HG03378 (cell line): ENCODE data around the gene ZNF701.
A peak's percentile ranks its signal among the peaks of the same experiment; 100 is the strongest.
"Not testable (repeated sequence)": the region's sequence is repeated elsewhere in the genome, so short reads cannot be mapped to it uniquely, and the experiment has no call there.

Experiments used
- ATAC-seq: cut with Tn5 transposase; IDR thresholded peaks from one replicate; pipeline ENCODE4 v1.9.1; 2021; ENCODE audit warnings: mild to moderate bottlenecking, moderate library complexity; ENCODE audit not compliant: unreplicated experiment

ZNF701 gene

DNA sequence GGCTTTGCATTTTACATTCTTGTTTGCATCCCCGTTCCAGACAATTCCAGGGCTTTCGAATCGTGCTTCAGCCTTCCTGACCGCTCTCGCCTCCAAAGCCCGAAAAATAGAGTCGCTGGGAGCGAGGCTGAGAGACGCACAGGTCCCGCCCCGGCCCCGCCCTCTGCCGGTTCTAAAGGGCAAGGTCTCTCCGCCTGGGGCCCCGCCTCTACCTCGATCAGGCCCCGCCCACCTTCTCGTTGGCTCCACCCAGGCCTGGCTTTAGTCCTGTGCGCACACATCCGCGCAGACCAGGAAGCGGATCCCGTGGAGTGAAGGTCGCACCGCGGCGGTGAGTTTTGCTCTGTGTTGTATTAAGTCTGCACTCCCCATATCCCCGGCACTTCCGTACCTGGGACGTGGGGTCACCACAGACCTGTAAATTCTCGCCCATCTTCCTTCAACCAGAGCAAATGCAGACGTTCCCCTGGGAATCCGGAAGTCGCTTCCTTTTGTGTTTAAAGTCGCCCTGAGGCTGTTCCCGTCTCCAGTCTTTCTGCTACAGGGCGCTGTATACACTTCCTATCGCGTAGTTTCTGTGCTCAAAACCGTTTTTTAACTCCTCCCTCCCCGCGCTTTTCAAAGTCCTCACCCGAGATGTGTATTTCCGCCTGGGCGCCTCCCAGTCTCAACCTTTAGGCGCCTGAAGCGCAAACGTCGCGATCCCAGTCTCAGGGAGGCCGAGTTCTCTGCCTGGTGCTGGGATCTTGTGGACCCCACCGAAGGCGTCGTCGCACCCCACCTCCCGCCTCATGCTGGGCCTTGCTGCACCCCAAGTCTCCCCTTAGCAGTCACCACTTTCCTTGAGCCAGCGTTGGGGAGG, at the start of gene ZNF701:
Gene ZNF701 (plus strand): TSS at position 288 of the 862 bp plus-strand sequence. CDS start 3,861 bp downstream, outside the sequence.
- ATAC-seq, result peak; percentile 89

DNA sequence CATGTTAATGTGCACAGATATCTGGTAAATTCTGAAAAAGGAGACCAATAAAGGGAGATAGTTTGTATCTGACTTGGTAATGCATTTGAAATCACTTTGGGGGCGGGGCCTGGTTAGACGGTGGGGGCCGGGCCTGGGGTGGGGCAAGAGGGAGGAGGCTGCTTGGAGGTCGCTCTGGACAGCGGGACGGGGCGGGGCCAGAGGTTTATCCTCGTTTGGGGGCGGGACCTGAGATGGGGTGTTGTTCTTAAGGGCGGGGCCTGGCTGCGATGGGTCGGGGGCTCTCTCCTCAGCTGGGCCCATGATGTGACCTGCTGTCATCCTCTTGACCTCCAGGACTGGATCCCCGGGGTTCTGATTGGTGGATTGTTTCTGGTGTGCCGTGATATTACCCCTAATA, 47.5 kb upstream of the ZNF701 start:
- ATAC-seq, result no peak

DNA sequence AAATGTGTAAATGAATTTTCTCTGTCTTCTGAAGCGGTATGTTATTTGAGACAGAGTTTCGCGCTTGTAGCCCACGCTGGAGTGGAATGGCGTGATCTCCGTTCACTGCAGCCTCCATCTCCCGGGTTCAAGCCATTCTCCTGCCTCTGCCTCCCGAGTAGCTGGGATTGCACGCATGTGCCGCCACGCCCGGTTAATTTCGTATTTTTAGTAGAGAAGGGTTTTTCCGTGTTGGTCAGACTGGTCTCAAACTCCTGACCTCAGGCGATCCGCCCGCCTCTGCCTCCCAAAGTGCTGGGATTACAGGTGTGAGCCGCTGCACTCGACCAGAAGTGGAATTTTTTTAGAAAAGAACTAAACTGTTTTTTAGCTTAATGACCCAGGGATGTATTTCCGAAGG, 46.0 kb upstream of the ZNF701 start:
- no peak for ATAC-seq

GRCh38 chr19:52527134-52527955, 42.7 kb upstream of the ZNF701 start, which contains the start of gene ZNF808:
TSS of gene ZNF808 (plus strand) at chr19:52527668. CDS start at chr19:52543285, 15,617 bp downstream.
- peak; percentile 76 for ATAC-seq

- peak; percentile 7 for ATAC-seq
These were observed 42.1 kb upstream of the ZNF701 start for GRCh38 chr19:52527956-52528351.

GRCh38 chr19:52532480-52532879, 37.6 kb upstream of the ZNF701 start:
- ATAC-seq, result no peak

- no peak for ATAC-seq
These were observed 36.2 kb upstream of the ZNF701 start for GRCh38 chr19:52533901-52534300.

- not testable (repeated sequence) for ATAC-seq
These were observed 34.7 kb upstream of the ZNF701 start for GRCh38 chr19:52535385-52535770.

DNA sequence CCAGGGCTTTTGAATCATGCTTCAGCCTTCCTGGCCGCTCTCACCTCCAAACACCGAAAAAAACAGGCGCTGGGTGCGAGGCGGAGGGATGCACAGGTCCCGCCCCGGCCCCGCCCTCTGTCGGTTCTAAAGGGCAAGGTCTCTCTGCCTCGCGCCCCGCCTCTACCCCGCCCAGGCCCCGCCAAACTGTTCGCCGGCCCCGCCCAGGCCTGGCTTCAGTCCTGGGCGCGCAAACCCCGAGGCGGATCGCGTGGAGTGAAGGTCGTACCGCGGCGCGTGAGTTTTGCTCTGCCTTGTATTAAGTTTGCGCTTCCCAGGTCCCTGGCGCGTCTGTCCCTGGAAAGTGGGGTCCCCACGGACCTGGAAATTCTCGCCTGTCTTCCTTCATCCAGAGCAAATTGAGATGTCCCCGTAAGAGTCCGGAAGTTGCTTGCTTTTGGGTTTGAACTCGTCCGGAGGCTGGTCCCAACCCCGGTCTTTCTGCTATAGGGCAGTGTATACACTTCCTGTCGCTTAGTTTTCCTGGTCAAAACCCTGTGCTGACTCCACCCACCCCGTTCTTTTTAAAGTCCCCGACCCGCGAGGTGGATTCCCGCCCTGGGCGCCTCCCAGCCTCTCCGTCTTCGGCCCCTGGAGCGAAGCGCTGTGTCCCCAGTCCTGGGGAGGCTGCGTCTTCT, 34.2 kb upstream of the ZNF701 start:
- ATAC-seq, result peak; percentile 67

DNA sequence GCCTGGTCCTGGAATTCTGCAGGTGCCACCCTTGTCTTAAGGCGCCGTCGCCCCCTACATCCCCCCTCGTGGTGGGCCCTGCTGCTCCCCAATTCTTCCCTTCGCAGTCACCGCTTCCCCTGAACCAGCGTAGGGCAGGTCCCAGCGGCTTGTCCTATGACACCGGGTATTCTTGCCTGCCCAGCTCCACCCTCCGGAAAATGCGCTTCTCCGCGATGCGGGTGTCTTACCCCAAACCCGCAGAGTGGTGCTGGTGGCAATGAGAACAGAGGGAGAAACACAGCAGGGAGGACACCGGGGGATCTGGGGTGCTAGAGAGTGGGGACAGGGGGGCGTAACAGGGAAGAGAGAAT, 33.7 kb upstream of the ZNF701 start:
- ATAC-seq, result peak; percentile 32

DNA sequence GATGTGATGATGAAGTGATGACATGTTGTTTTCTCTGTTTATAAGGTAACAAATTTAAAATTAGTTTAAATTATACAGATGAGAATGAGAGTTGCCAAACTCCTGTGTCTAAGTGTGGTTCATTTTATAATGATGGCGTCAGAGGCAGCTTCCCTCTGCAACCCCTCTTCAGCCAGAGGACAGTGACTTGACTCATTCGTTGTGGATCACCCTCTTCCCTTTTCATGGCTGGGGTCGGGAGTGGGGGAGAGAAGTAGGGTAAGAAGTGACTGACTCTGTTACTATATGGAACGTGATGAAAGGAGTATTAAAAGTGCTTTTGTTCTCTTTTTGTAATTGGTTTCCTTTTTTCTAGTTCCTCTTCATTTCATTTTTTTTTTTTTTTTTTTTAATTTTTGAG, 31.3 kb upstream of the ZNF701 start:
- ATAC-seq, result not testable (repeated sequence)

- ATAC-seq, result not testable (repeated sequence)
These were observed 28.9 kb upstream of the ZNF701 start for GRCh38 chr19:52541176-52541575.

DNA sequence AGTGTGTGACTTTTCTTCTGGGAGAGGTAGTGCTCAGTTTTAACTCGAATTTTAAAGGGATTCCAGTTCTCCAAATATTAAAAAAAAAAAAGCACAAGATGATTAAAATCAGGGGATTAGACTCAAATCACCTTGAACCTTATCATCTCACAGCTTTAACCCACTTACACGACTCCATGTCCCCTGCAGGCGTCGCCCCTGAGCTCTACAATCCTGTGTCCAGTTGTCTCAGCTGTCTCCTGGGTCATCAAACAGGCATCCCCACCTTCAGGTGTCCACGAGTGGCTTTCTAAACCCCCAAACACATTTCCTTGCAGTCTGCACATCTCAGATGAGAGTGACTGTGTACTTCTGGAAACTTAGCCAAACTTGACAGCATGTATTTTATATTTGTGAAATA, 28.5 kb upstream of the ZNF701 start:
- no peak for ATAC-seq

GRCh38 chr19:52542541-52542940, 27.5 kb upstream of the ZNF701 start:
- not testable (repeated sequence) for ATAC-seq

DNA sequence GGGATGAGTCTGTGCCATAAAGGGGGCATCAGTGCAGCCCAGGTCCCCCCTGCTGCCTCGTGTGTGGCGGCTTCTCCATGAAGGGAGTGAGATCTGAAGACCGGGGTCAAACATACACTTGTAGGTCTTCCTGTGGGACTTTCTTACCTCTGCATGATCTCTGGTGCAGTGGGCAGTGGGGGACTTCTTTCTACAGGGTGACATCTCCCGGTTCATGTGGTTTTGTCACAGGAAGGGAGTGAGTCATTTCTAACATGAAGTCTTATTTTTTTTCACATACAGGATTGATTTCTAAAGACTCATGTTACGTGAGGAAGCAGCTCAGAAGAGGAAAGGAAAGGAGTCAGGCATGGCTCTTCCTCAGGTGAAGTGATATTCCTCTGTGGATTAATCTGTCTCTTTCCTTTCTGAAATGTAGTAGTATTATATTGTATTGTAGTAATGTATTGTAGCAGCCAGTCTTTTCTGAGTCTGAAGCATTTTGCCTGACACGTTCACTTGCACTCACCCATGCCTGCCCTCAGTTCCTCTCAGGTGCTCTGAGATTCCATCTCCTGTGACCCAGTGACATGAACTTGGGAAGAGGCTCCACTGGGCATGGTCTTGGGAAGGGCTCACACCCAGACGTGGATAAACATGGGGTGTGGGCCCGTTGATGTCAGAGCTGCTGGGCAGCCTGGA, 27.0 kb upstream of the ZNF701 start:
- no peak for ATAC-seq

DNA sequence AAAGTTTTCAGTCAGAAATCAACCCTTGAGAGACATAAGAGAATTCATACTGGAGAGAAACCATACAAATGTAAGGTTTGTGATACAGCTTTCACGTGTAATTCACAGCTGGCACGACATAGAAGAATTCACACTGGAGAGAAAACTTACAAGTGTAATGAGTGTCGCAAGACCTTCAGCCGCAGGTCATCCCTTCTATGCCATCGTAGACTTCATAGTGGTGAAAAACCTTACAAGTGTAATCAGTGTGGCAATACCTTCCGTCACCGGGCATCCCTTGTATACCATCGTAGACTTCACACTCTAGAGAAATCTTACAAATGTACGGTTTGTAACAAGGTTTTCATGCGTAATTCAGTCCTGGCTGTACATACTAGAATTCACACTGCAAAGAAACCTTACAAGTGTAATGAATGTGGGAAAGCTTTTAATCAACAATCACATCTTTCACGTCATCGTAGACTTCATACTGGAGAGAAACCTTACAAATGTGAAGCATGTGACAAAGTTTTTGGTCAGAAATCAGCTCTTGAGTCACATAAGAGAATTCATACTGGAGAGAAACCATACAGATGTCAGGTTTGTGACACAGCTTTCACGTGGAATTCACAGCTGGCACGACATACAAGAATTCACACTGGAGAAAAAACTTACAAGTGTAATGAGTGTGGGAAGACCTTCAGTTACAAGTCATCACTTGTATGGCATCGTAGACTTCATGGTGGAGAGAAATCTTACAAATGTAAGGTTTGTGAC, 15.7 kb upstream of the ZNF701 start:
- ATAC-seq, result no peak

GRCh38 chr19:52557231-52557995, 12.7 kb upstream of the ZNF701 start:
- ATAC-seq, result no peak

- not testable (repeated sequence) for ATAC-seq
These were observed 11.2 kb upstream of the ZNF701 start for GRCh38 chr19:52558732-52559445.

GRCh38 chr19:52561611-52562010, 8.5 kb upstream of the ZNF701 start:
- not testable (repeated sequence) for ATAC-seq
